ENCODE measurements around the gene CD9.

CD9 gene

DNA sequence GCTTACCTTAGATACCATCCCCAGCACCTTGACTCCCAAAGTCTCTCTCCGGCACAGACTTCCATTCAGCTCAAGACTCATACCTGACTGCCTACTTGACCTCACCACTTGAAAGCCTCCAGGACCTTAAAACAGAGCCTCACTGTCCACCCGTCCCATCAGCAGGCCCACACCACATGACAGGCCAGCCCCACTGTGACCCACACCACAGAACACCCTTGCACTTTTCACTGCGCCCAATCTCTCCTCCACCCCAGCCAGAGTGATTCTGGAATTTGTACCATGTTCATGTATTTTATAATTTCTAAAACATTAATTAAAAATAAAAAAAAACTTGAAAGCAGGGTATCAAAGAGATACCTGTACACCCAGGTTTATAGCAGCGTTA is 82.2 kb downstream of the CD9 start:
- H3K27ac ChIP-seq: no peak overlapping the region
- TF ChIP-seq ZFX (IDR thresholded peaks at IDR 0.05): no peak
- TF ChIP-seq, protein P1, sequence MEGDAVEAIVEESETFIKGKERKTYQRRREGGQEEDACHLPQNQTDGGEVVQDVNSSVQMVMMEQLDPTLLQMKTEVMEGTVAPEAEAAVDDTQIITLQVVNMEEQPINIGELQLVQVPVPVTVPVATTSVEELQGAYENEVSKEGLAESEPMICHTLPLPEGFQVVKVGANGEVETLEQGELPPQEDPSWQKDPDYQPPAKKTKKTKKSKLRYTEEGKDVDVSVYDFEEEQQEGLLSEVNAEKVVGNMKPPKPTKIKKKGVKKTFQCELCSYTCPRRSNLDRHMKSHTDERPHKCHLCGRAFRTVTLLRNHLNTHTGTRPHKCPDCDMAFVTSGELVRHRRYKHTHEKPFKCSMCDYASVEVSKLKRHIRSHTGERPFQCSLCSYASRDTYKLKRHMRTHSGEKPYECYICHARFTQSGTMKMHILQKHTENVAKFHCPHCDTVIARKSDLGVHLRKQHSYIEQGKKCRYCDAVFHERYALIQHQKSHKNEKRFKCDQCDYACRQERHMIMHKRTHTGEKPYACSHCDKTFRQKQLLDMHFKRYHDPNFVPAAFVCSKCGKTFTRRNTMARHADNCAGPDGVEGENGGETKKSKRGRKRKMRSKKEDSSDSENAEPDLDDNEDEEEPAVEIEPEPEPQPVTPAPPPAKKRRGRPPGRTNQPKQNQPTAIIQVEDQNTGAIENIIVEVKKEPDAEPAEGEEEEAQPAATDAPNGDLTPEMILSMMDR (conservative IDR thresholded peaks at IDR 0.05): no peak

DNA sequence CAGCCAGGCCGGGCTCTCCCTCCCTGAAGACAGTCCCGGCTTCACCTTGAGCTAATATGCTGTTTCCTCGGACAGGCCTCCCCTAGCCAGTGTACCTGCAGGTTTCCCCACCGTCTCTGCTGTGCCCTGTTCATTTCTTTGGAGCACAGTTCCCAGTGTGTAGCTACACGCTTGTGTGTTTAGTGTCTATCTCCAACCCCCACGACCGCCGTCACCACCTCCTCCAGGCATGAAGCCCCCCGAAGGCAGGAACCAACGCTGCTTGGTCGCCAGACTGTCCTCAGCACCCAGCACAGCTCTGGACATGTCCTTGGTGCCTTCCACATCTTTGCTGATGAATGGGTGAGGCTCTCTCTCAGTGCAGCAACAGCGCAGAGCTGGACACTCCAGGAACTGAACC is 84.1 kb downstream of the CD9 start:
- H3K27ac ChIP-seq: no peak overlapping the region; the same call in 1 of the 2 replicates
- TF ChIP-seq, protein P1 (conservative IDR thresholded peaks at IDR 0.05): no peak
- no peak for TF ChIP-seq ZFX (IDR thresholded peaks at IDR 0.05)

DNA sequence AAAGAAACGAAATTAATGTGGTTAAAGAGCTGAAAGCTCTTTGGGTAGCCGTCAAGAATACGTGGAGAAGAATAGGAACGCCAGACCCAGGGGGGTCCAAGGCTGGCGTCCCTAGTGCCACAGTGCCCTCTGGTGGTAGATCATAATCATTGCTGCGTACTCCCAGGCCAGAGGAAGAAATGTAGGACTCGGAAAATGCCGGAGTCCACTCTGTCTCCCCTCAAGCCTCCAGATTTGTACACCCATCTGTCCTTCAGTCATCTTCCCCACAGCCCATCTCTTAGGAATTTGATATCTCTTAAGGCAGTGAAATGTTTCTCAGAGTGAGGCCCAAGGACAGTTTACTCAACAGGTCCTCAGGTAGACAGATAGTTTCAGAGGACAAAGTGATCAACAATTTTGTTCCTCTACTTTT is 84.9 kb downstream of the CD9 start:
- TF ChIP-seq, protein P1 (conservative IDR thresholded peaks at IDR 0.05): peak; percentile 96
- TF ChIP-seq ZFX (IDR thresholded peaks at IDR 0.05): no peak
- H3K27ac ChIP-seq: no peak overlapping the region

DNA sequence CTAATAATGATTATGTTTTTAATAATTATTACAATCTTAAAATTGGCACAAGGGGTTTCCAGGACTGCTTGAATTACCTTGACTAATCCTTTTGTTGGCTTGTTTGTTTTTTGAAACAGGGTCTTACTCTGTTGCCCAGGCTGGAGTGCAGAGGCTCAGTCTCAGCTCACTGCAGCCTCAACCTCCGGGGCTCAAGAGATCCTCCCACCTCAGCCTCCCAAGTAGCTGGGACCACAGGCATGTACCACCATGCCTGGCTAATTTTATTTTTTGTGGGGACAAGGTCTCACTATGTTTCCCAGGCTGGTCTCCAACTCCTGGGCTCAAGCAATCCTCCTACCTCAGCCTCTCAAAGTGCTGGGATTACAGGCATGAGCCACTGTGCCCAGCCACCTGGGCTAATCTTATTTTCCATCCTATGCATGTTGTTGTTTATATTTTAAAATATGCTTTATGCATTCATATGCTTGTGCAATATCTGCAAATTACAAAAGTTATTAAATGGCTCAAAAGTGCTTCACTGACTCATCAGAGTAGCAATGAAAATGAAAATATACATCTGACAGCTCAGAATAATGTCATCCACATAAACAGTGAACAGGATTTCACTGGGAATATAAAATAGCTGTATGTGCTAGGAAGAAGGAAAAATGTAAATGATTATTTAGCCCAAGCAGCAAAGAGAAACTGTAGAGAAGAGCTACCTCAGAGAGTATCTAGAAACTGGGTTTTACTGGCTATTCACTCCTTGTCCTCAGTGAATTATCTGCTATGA is 85.5 kb downstream of the CD9 start:
- no peak overlapping the region for H3K27ac ChIP-seq
- TF ChIP-seq, protein P1 (conservative IDR thresholded peaks at IDR 0.05): no peak
- no peak for TF ChIP-seq ZFX (IDR thresholded peaks at IDR 0.05)
